ENCODE data around the gene METTL9. TPM values are rescaled to one million over a fixed set of nuclear protein-coding genes. Genes with fewer than 3 reads are reported as not detected.
A peak's percentile ranks its signal among the peaks of the same experiment; 100 is the strongest.
"Not testable (repeated sequence)": the region's sequence is repeated elsewhere in the genome, so short reads cannot be mapped to it uniquely, and the experiment has no call there.

The METTL9 gene
- total RNA-seq, 2 donors from 2014 or later: 58.6 to 62.6 TPM

- Histone ChIP-seq H3K4me3 (no peak overlapping the region), H3K27me3 (no peaks in the 10 kb centered on the region), H3K4me1 (peaks cover 0 to 20% of the 10 kb centered on the region in 2 donors), H3K27ac (peak overlapping the region in 1 of 2 donors; percentile 61), H3K36me3 (no peaks in the 10 kb centered on the region), H3K9me3 (no peaks in the 10 kb centered on the region)
- peak; percentile 54 for DNase-seq (ENCODE audit: low spot score)
- TF ChIP-seq CTCF (IDR thresholded peaks at IDR 0.05): no peak
Measured at GRCh38 chr16:21646721-21647561, 47.6 kb downstream of the METTL9 start.

DNA sequence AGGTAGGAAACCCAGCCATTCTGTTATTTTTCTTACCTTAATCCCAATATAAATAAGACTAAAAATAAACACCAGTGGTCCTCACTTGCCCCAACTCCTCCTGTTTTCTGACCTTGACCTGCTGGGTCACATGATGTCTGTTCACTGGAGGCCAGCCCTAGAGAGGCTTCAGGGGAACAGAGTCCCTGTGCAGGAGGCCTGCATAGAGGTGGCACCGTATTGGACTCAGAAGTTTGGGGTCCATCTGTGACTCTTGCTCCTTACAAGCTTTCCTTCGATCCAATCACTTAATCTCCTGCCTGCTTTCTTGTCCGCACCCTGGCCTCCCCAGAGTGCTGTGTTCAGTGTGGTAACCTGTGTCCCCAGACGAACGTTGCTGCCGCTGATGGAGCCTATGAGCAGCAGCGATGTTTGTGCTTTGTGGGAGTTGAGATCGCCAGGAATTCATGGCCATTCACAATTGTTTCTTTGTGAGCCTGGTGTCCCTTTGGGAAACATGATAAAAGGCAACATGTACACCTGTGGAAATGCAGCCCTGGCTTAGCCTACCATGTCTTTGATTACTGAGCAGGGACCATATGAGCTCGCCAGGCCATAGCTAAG lies 48.3 kb downstream of the METTL9 start:
- peak; percentile 42 for DNase-seq (ENCODE audit: low spot score)
- Histone ChIP-seq H3K4me1 (peaks cover 0 to 20% of the 10 kb centered on the region in 2 donors), H3K27me3 (no peaks in the 10 kb centered on the region), H3K9me3 (no peaks in the 10 kb centered on the region), H3K27ac (no peak overlapping the region), H3K36me3 (no peaks in the 10 kb centered on the region), H3K4me3 (no peak overlapping the region)
- no peak for TF ChIP-seq CTCF (IDR thresholded peaks at IDR 0.05)

- H3K4me3 ChIP-seq: not testable (repeated sequence)
Measured at GRCh38 chr16:21649826-21650406, 50.5 kb downstream of the METTL9 start.

DNA sequence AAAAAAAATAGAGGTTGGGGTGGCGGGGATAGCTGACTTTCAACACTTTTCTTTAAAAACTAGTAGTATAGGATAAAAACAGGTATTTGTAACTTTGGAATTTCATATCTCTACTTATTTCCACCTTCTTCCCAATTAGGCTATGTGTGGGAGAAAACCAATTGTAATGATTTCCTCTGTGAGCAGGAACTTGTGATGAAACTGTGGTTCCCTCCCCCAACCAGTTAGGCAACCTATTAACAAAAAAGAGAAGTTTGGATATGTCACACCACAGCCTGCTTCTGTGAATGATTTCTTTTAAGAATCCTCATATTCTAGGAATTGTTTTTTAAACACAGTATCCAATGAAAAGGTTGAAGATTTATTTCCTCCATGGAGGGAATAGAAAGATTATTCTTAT lies 51.1 kb downstream of the METTL9 start:
- H3K36me3 ChIP-seq: peaks cover 4% of the 10 kb centered on the region
- H3K27me3 ChIP-seq: no peaks in the 10 kb centered on the region
- H3K4me3 ChIP-seq: no peak overlapping the region
- TF ChIP-seq CTCF (IDR thresholded peaks at IDR 0.05): no peak
- H3K9me3 ChIP-seq: no peaks in the 10 kb centered on the region
- H3K4me1 ChIP-seq: peaks cover 0 to 10% of the 10 kb centered on the region in 2 donors
- no peak for DNase-seq (ENCODE audit: low spot score)
- H3K27ac ChIP-seq: no peak overlapping the region

More at GRCh38 chr16:21649826-21650406, 50.5 kb downstream of the METTL9 start:
- not testable (repeated sequence) for DNase-seq (ENCODE audit: low spot score); H3K36me3 ChIP-seq; H3K27ac ChIP-seq; H3K9me3 ChIP-seq; H3K27me3 ChIP-seq
- peaks cover 0 to 16% of the 10 kb centered on the region in 2 donors for H3K4me1 ChIP-seq

DNA sequence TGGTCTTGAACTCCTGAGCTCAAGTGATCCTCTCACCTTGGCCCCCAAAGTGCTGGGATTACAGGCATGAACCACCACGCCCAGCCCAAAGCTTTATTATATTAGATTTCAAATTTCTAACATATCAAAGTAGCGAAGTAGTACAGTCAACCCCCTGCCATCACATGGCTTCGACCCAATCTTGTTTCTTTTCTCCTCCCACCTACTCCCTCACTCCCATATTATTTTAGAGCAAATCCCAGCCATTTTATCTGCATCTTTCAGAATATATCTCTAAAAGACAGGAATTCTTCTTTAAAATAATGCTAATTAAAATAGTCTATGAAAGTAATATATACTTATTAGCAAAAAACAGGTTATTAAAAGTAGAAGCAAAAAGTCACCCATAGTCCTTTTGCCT lies 52.1 kb downstream of the METTL9 start:
- Histone ChIP-seq H3K4me1 (peaks cover 0 to 7% of the 10 kb centered on the region in 2 donors), H3K27ac (no peak overlapping the region)
- no peak for TF ChIP-seq CTCF (IDR thresholded peaks at IDR 0.05)

DNA sequence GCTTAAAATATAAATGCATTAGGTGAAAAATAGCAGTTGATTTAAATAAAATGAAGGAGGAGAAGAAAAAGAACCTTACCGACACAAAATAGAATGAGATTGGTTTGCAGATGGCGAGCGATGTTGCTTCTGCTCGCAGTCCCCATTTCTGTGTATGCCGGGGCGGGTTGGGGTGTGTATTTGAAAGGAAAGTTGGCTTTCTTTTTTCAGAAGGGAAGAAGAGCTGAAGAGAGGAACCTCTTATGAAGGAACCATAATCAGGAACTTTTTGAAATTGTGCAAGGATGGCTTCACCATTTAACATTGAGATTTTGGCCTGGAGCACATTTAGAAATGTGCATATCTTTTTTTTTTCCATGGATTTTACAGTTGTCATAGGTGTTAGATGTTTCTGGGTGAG lies 53.1 kb downstream of the METTL9 start, which contains the start of gene IGSF6:
IGSF6 (minus strand) TSS at position 156 of the 400 bp plus-strand sequence; CDS start at position 146, 10 bp downstream.
- Histone ChIP-seq H3K27ac (no peak within 1 kb of the TSS), H3K4me1 (peaks cover 0 to 8% of the 10 kb centered on the region in 2 donors), H3K27me3 (no peaks in the 10 kb centered on the region), H3K9me3 (no peaks in the 10 kb centered on the region), H3K4me3 (no peak within 1 kb of the TSS), H3K36me3 (peaks cover 7% of the 10 kb centered on the region)
- DNase-seq (ENCODE audit: low spot score): no peak
- no peak for TF ChIP-seq CTCF (IDR thresholded peaks at IDR 0.05)

More for the DNA sequence above, 52.1 kb downstream of the METTL9 start:
- H3K27me3 ChIP-seq: no peaks in the 10 kb centered on the region
- H3K4me3 ChIP-seq: no peak overlapping the region
- DNase-seq (ENCODE audit: low spot score): no peak
- H3K9me3 ChIP-seq: no peaks in the 10 kb centered on the region
- peaks cover 7% of the 10 kb centered on the region for H3K36me3 ChIP-seq

All from right atrium auricular region (tissue), 2 donors.